ENCODE results near the gene COPS2. TPM values are rescaled to one million over a fixed set of nuclear protein-coding genes. Genes with fewer than 3 reads are reported as not detected.

The COPS2 gene
- total RNA-seq, 1 donor from 2014 or later, result 86.5 TPM

DNA sequence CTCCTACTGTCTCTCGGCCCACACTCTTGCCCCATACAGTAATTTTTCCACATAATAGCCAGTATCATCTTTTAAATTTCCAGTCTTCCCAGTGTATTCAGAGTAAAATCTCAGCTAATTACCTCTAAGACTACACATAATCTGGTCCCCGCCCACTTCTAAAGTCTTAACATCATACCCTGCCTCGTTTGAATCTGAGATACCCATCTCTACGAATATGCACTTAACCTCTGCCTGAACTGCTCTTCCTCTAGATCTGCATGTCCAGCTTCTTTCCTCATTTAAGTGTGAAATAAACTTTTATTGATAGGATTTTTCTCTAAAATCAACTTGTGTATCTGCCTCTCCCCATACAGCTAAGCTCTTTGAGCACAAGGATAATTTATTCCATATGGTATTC lies 34.6 kb downstream of the COPS2 start:
- no peaks in the 10 kb centered on the region for H3K27me3 Mint-ChIP-seq
- DNase-seq (ENCODE audit: extremely low spot score, unreplicated experiment), result no peak
- H3K4me1 Mint-ChIP-seq (ENCODE audit: unreplicated experiment), result no peaks in the 10 kb centered on the region
- peaks cover 8% of the 10 kb centered on the region for H3K36me3 Mint-ChIP-seq
- no peak overlapping the region for H3K27ac Mint-ChIP-seq
- TF ChIP-seq, protein P1, sequence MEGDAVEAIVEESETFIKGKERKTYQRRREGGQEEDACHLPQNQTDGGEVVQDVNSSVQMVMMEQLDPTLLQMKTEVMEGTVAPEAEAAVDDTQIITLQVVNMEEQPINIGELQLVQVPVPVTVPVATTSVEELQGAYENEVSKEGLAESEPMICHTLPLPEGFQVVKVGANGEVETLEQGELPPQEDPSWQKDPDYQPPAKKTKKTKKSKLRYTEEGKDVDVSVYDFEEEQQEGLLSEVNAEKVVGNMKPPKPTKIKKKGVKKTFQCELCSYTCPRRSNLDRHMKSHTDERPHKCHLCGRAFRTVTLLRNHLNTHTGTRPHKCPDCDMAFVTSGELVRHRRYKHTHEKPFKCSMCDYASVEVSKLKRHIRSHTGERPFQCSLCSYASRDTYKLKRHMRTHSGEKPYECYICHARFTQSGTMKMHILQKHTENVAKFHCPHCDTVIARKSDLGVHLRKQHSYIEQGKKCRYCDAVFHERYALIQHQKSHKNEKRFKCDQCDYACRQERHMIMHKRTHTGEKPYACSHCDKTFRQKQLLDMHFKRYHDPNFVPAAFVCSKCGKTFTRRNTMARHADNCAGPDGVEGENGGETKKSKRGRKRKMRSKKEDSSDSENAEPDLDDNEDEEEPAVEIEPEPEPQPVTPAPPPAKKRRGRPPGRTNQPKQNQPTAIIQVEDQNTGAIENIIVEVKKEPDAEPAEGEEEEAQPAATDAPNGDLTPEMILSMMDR (conservative IDR thresholded peaks at IDR 0.05), result no peak
- no peak overlapping the region for H3K4me3 Mint-ChIP-seq
- H3K9me3 Mint-ChIP-seq, result no peaks in the 10 kb centered on the region

DNA sequence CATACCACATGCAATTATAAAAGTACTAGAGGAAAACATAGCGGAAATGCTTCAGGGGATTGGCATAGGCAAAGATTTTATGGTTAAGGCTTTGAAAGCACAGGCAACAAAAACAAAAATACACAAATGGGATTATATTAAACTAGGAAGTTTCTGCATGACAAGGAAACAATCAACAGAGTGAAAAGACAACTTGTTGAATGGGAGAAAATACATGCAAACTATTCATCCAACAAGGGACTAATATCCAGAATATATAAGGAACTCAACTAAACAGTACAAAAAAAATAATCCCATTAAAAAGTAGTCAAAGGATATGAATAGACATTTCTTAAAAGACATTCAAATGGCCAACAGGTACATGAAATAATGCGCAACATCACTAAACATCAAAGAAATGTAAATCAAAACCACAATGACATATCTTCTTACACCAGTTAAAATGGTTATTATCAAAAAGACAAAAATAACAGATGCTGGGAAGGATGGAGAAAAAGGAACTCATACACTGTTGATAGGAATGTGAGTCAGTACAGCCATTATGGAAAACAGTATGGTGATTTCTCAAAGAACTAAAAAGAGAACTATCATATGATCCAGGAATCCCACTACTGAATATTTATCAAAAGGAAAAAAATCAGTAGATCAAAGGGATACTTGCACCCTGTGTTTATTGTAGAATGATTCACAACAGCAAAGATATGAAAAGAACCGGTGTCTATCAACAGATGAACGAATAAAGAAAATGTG lies 39.1 kb downstream of the COPS2 start:
- H3K36me3 Mint-ChIP-seq, result peaks cover 37% of the 10 kb centered on the region
- peaks cover 10% of the 10 kb centered on the region for H3K9me3 Mint-ChIP-seq
- H3K4me1 Mint-ChIP-seq (ENCODE audit: unreplicated experiment), result no peaks in the 10 kb centered on the region
- no peak for DNase-seq (ENCODE audit: extremely low spot score, unreplicated experiment)
- H3K4me3 Mint-ChIP-seq, result no peak overlapping the region
- no peaks in the 10 kb centered on the region for H3K27me3 Mint-ChIP-seq
- TF ChIP-seq, protein P1 (conservative IDR thresholded peaks at IDR 0.05), result no peak
- no peak overlapping the region for H3K27ac Mint-ChIP-seq

DNA sequence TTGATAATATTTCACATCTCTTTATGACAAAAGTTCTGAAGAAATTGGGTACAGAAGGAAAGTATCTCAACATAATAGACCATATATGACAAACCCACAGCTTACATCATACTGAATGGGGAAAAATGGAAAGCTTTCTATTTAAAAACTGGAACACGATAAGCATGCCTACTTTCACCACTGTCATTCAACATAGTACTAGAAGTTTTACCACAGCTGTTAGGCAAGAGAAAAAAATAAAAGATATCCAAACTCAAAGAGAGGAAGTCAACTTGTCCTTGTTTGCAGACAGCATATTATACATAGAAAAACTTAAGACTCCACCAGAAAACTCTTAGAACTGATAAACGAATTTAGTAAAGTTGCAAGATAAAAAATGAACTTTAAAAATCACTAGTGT lies 40.3 kb downstream of the COPS2 start:
- TF ChIP-seq, protein P1 (conservative IDR thresholded peaks at IDR 0.05), result no peak
- Mint-ChIP-seq H3K27me3 (no peaks in the 10 kb centered on the region), H3K4me1 (ENCODE audit: unreplicated experiment) (no peaks in the 10 kb centered on the region), H3K9me3 (peaks cover 11% of the 10 kb centered on the region), H3K36me3 (peaks cover 40% of the 10 kb centered on the region), H3K27ac (no peak overlapping the region), H3K4me3 (no peak overlapping the region)
- DNase-seq (ENCODE audit: extremely low spot score, unreplicated experiment), result no peak

DNA sequence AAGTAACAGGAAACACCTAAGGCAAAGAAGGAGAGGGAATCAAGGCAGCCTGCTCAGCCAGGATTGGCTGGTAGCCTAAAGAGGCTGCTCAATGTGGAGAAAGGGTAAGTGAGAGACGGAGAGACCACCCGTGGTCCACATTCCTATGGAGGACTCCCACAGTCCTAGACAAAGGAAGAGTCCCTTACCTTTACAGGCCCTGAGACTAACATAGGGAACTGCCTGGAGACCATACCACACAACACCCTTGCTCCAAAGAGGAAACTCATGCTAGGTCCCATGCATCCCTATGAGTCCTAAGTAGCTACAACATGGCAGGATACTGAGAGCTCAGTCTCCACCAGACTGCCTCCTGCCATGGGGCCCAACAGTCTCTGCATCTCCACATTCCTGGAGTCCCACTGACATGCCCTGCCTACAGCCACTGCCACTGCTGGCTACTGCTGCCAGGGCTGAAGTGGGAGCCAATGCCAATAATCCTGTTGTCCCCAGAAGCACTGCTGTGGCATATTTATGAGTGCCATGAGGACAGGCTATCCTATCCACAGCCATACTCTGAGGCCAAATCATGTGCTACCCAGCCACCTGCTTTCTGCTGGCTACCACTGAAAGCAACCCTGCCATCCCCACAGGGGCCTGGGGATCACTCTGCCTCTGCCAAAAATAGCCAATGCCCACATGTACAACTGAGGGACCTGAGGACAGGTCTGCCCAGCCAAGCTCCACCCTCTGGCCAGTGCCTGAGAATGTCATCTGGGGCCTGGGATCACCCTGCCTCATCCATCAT lies 45.0 kb downstream of the COPS2 start:
- Mint-ChIP-seq H3K4me3 (no peak overlapping the region), H3K27ac (no peak overlapping the region), H3K27me3 (no peaks in the 10 kb centered on the region), H3K36me3 (peaks cover 36% of the 10 kb centered on the region), H3K4me1 (ENCODE audit: unreplicated experiment) (no peaks in the 10 kb centered on the region), H3K9me3 (peaks cover 11% of the 10 kb centered on the region)
- TF ChIP-seq, protein P1 (conservative IDR thresholded peaks at IDR 0.05), result no peak
- no peak for DNase-seq (ENCODE audit: extremely low spot score, unreplicated experiment)

DNA sequence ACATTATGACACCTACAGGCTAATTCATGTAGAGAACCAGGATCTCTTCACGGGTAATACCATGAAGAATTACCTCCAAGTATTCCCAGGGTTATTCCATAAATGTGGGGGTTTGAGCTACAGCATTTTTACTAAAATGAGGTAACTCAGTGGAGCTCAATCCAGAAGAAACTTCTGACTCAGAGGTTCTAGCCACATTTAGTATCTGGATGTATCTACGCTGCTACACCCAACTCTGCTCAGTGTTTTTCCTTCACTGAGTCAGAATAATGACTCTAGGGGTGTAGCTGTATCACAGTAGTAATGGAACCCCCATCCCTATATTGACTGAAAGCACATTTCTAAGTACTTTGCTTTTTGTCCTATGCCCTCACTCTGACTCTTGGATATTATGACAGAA lies 52.4 kb downstream of the COPS2 start:
- no peaks in the 10 kb centered on the region for H3K27me3 Mint-ChIP-seq
- no peak overlapping the region for H3K27ac Mint-ChIP-seq
- no peaks in the 10 kb centered on the region for H3K9me3 Mint-ChIP-seq
- no peak overlapping the region for H3K4me3 Mint-ChIP-seq
- H3K4me1 Mint-ChIP-seq (ENCODE audit: unreplicated experiment), result no peaks in the 10 kb centered on the region
- H3K36me3 Mint-ChIP-seq, result peaks cover 3% of the 10 kb centered on the region
- DNase-seq (ENCODE audit: extremely low spot score, unreplicated experiment), result no peak
- TF ChIP-seq, protein P1 (conservative IDR thresholded peaks at IDR 0.05), result no peak
